Muscle layer of colon (tissue), 2 donors: ENCODE data around the gene CDC27.

ENCODE experiments used
- H3K27ac ChIP-seq: one replicate; pipeline ENCODE4 v1.7.0; 2013; ENCODE audit warnings: low read depth, mild to moderate bottlenecking, low read length, moderate library complexity
- H3K27me3 ChIP-seq, 2 donors: one replicate each; pipeline ENCODE4 v1.7.0; 2013; ENCODE audit warnings: low read length in 2 of 2, mild to moderate bottlenecking in 2 of 2; ENCODE audit not compliant: insufficient read depth in 2 of 2, control insufficient read depth in 1 of 2
- H3K36me3 ChIP-seq: one replicate; pipeline ENCODE4 v1.7.0; 2013; ENCODE audit warnings: mild to moderate bottlenecking, low read length; ENCODE audit not compliant: insufficient read depth
- H3K4me1 ChIP-seq: one replicate; pipeline ENCODE4 v1.7.0; 2013; ENCODE audit warnings: mild to moderate bottlenecking, low read length; ENCODE audit not compliant: insufficient read depth
- H3K4me3 ChIP-seq, 2 donors: one replicate each; pipeline ENCODE4 v1.7.0; 2013; ENCODE audit warnings: low read length in 2 of 2, low read depth in 1 of 2, mild to moderate bottlenecking in 1 of 2, moderate library complexity in 1 of 2
- H3K9ac ChIP-seq: one replicate; pipeline ENCODE4 v1.7.0; 2013; ENCODE audit warnings: low read length
- H3K9me3 ChIP-seq: one replicate; pipeline ENCODE4 v1.7.0; 2013; ENCODE audit warnings: mild to moderate bottlenecking, low read length
- donor health status: abdominal sarcoma.
- donor health status: Adenocarcinoma of cecum.

CDC27 gene

GRCh38 chr17:47204722-47205418, 15.8 kb upstream of the CDC27 start:
- Histone ChIP-seq H3K4me1 (peaks cover 24% of the 10 kb centered on the region), H3K36me3 (no peaks in the 10 kb centered on the region), H3K4me3 (no peak overlapping the region), H3K27ac (no peak overlapping the region), H3K9ac (no peak overlapping the region), H3K27me3 (no peaks in the 10 kb centered on the region), H3K9me3 (no peaks in the 10 kb centered on the region)

- Histone ChIP-seq H3K27ac (no peak overlapping the region), H3K4me1 (peaks cover 24% of the 10 kb centered on the region), H3K9ac (no peak overlapping the region), H3K4me3 (no peak overlapping the region), H3K27me3 (no peaks in the 10 kb centered on the region), H3K9me3 (no peaks in the 10 kb centered on the region), H3K36me3 (no peaks in the 10 kb centered on the region)
Measured at GRCh38 chr17:47203984-47204721, 15.1 kb upstream of the CDC27 start.

- no peak overlapping the region for H3K27ac ChIP-seq
Measured at GRCh38 chr17:47201166-47201565, 12.1 kb upstream of the CDC27 start.

DNA sequence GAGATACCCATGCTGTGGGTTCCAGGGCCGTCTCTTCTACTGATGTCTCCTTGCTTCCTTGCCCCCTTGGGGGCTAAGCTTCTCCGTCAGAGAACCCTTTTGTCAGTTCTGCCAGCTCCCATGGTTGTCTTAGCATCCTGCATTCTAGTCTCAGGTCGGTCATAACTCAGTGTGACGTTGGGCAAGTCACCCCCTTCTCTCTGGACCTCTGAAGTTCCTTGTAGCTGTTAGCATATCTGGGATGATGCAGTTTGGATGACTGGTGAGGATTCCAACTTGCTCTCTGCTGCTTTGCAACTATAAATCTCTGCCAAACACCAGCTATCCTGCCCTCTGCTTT, 11.2 kb upstream of the CDC27 start:
- H3K9ac ChIP-seq: no peak overlapping the region
- no peaks in the 10 kb centered on the region for H3K9me3 ChIP-seq
- H3K36me3 ChIP-seq: no peaks in the 10 kb centered on the region
- no peak overlapping the region for H3K27ac ChIP-seq
- H3K4me3 ChIP-seq: no peak overlapping the region
- peaks cover 15% of the 10 kb centered on the region for H3K4me1 ChIP-seq
- H3K27me3 ChIP-seq: no peaks in the 10 kb centered on the region

More at GRCh38 chr17:47201166-47201565, 12.1 kb upstream of the CDC27 start:
- H3K9ac ChIP-seq: no peak overlapping the region
- H3K4me3 ChIP-seq: no peak overlapping the region
- H3K4me1 ChIP-seq: peaks cover 23% of the 10 kb centered on the region
- H3K9me3 ChIP-seq: no peaks in the 10 kb centered on the region
- no peaks in the 10 kb centered on the region for H3K27me3 ChIP-seq
- no peaks in the 10 kb centered on the region for H3K36me3 ChIP-seq

- Histone ChIP-seq H3K27ac (no peak overlapping the region), H3K36me3 (no peaks in the 10 kb centered on the region)
Measured at GRCh38 chr17:47199627-47200324, 10.7 kb upstream of the CDC27 start.

DNA sequence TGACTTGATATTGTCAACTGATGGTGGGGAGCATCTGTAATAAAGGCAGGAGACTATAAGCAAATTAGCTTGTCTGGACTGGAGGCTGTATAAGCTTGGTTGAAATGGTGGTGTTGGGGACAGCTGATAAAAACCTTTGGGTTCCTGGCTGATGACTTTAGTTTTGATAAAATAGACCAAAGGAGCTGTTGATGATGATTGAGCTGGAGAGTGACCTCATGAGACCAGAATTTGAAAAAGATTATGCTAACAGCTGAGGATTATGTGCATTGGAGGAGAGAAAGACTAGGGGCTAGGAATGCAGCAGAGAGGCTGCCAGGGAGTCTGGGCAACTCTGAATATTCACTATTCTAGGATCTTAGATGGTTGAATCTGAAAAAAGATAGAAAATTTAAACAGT, 8.7 kb upstream of the CDC27 start:
- H3K9ac ChIP-seq: no peak overlapping the region
- no peaks in the 10 kb centered on the region for H3K36me3 ChIP-seq
- H3K9me3 ChIP-seq: no peaks in the 10 kb centered on the region
- no peaks in the 10 kb centered on the region for H3K27me3 ChIP-seq
- no peak overlapping the region for H3K27ac ChIP-seq
- no peak overlapping the region for H3K4me3 ChIP-seq
- H3K4me1 ChIP-seq: no peaks in the 10 kb centered on the region

More at GRCh38 chr17:47199627-47200324, 10.7 kb upstream of the CDC27 start:
- Histone ChIP-seq H3K9me3 (no peaks in the 10 kb centered on the region), H3K9ac (no peak overlapping the region), H3K4me3 (no peak overlapping the region), H3K27me3 (no peaks in the 10 kb centered on the region), H3K4me1 (peaks cover 10% of the 10 kb centered on the region)

DNA sequence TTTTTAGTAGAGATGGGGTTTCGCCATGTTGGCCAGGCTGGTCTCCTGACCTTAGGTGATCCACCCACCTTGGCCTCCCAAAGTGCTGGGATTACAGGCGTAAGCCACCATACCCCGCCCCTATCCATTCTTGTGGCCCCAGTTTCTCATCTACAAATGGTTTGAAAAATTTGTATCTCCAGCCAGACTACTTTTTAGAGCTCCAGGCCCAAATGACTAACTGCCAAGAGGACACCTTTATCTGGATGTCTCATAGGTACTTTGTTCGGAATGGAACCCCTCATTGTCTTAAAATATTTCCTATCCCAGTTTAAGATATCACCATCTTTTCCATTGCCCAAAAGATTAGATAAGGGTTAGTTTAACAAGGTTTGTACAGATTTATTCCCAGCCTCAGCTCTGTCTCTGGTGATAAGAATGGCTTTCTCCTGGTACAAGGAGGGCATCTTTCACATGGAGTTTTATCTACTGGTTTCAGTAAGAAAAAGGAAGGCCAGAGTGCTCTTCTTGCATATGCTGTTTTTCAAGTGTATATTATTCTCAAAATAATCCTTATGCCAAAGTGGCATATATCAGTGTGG, 4.9 kb upstream of the CDC27 start:
- H3K36me3 ChIP-seq: no peaks in the 10 kb centered on the region
- H3K27ac ChIP-seq: no peak overlapping the region
- H3K27me3 ChIP-seq: no peaks in the 10 kb centered on the region

GRCh38 chr17:47192554-47192953, 3.5 kb upstream of the CDC27 start:
- Histone ChIP-seq H3K36me3 (no peaks in the 10 kb centered on the region), H3K9me3 (no peaks in the 10 kb centered on the region), H3K4me3 (no peak overlapping the region), H3K9ac (no peak overlapping the region), H3K27ac (no peak overlapping the region), H3K4me1 (peaks cover 6% of the 10 kb centered on the region), H3K27me3 (no peaks in the 10 kb centered on the region)

More for the DNA sequence above, 4.9 kb upstream of the CDC27 start:
- H3K4me1 ChIP-seq: no peaks in the 10 kb centered on the region
- no peak overlapping the region for H3K4me3 ChIP-seq
- no peaks in the 10 kb centered on the region for H3K9me3 ChIP-seq
- H3K9ac ChIP-seq: no peak overlapping the region

DNA sequence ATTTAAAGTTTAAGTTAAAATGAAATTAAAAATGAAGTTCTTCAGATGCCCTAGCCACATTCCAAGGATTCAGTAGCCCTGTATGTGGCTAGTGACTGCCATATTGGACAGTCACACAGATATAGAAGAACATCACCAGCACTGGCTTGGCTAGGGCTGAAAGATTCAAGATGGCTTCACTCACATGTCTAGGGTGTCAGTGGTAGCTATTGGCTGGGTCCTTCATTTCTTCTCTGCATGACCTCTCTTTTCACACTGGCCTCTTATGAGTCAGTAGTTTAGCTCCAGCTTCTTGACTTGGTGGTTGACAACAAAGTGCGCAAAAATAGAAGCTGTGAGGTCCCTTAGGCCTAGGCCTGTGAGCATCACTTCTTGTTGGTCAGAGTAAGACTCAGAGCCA, 1.7 kb upstream of the CDC27 start:
- peaks cover 19% of the 10 kb centered on the region for H3K4me1 ChIP-seq
- no peak overlapping the region for H3K9ac ChIP-seq
- no peaks in the 10 kb centered on the region for H3K27me3 ChIP-seq
- H3K9me3 ChIP-seq: no peaks in the 10 kb centered on the region
- H3K4me3 ChIP-seq: no peak overlapping the region
- no peaks in the 10 kb centered on the region for H3K36me3 ChIP-seq
- H3K27ac ChIP-seq: no peak overlapping the region

DNA sequence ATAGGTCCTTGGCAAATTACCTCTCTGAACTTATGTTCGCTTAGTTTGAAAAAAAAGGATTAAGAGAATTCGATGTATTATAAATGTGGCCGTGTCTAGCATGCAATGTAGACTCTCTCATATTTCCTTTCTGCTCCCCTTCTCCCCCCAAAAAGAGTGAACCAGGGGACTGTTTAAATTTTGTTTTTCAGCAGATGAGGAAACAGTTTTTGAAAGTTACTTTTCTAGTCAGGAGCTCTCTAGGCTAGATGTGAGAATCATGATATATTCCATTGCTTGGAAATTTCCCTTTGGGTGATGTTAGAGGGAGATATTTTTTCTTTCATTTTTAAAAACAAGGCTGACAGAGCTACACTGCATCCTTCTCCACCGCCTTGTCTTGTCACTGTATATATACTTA, 1.1 kb upstream of the CDC27 start:
- Histone ChIP-seq H3K27me3 (no peaks in the 10 kb centered on the region), H3K4me3 (no peak overlapping the region), H3K27ac (no peak overlapping the region), H3K36me3 (no peaks in the 10 kb centered on the region), H3K9ac (no peak overlapping the region), H3K4me1 (peaks cover 22% of the 10 kb centered on the region), H3K9me3 (no peaks in the 10 kb centered on the region)

DNA sequence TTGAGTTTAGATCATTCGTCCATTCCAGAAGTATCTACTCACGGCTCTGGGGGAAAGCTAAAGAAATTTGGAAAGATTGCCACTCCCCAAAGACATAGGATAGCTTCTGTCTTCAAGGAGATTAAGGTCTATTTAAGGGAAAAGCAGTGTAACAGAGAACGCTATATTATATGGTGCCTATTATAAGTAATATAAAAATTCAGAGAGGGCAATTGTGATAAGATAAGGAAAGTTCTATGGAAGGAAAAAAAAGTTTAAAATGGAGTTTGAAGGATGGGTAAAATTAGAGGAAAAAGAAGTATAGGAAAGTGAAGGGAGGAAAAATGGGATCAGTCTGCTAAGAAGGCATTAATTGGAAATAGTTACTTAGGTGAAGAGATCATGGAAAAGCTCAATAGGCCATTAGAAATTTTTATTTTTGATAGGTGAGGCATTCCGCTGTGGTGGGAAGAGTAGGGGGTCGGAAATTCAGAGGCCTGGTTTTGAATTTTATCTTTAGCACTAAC, 690 bp upstream of the CDC27 start:
- H3K36me3 ChIP-seq: no peaks in the 10 kb centered on the region
- H3K4me1 ChIP-seq: peaks cover 22% of the 10 kb centered on the region
- H3K27ac ChIP-seq: peak overlapping the region; percentile 62
- peak overlapping the region; percentile 33 to 83 for H3K4me3 ChIP-seq
- no peaks in the 10 kb centered on the region for H3K27me3 ChIP-seq
- H3K9me3 ChIP-seq: no peaks in the 10 kb centered on the region
- peak overlapping the region; percentile 51 for H3K9ac ChIP-seq
